ENCODE data around the gene KCNC4. TPM values are rescaled to one million over a fixed set of nuclear protein-coding genes. Genes with fewer than 3 reads are reported as not detected.

Gene KCNC4
- total RNA-seq, 2 donors from 2014 or later = 4.7 to 23.9 TPM

DNA sequence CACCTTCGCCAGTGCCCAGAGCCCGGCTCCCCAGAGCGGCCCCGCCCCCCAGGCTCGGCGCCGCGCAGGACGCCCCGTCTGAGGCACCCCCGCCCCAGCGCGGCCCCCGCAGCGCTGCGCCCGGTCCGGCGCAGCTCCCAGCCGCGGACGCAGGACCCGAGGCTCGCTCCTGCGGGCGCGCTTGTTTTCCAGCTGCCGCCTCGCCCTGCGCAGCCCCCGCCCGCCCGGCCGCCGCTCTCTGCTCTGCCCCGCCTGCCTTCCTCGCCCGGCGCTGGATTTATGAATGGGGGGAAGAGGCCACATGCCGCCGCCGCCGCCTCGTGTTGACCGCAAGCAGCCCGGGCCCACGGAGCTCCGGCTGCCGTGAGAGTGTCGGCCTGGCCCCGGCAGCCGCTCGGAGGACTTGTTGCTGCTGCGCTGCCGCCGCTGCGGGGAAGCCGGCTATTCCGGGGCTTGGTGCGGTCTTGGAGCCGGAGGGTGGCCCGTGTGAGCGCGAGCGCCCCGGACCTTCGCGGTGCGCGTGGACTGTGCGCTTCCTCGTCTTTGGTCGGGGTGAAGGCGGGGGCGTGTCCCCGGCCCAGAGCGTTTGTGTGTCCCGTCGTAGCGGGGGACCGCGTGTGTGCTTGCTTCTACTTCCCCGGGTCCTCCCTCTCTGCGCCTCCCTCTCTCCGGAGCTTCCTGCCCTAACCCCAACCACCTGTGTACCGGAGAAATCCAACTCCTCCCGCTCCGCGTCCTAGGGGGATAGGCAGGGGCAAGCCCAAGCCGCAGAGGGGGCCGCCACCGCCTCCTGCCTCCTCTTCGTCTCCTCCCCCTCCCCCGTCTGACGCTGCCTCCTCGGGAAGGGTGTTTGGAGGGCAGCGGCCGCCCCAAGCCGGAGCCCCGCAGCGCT lies 736 bp downstream of the KCNC4 start:
- intact Hi-C loops (cut with DNase I) = loop anchor here (2.0 kb wide), 1 partner anchor 196 kb away; the partner anchor contains the start of gene LAMTOR5
- Histone ChIP-seq H3K4me1 (replicated peaks) (no peaks in the 10 kb centered on the region), H3K27ac (peak overlapping the region; percentile 74 to 75), H3K9me3 (no peaks in the 10 kb centered on the region), H3K36me3 (no peaks in the 10 kb centered on the region), H3K27me3 (replicated peaks; ENCODE audit: insufficient read depth) (no peaks in the 10 kb centered on the region), H3K4me3 (peak overlapping the region; percentile 55 to 64)
- TF ChIP-seq POLR2A (IDR thresholded peaks at IDR 0.05) (no peak), POLR2AphosphoS5 (IDR thresholded peaks at IDR 0.05) (no peak)
- TF ChIP-seq, protein P1, sequence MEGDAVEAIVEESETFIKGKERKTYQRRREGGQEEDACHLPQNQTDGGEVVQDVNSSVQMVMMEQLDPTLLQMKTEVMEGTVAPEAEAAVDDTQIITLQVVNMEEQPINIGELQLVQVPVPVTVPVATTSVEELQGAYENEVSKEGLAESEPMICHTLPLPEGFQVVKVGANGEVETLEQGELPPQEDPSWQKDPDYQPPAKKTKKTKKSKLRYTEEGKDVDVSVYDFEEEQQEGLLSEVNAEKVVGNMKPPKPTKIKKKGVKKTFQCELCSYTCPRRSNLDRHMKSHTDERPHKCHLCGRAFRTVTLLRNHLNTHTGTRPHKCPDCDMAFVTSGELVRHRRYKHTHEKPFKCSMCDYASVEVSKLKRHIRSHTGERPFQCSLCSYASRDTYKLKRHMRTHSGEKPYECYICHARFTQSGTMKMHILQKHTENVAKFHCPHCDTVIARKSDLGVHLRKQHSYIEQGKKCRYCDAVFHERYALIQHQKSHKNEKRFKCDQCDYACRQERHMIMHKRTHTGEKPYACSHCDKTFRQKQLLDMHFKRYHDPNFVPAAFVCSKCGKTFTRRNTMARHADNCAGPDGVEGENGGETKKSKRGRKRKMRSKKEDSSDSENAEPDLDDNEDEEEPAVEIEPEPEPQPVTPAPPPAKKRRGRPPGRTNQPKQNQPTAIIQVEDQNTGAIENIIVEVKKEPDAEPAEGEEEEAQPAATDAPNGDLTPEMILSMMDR (IDR thresholded peaks at IDR 0.05) = no peak
- under 1% methylated on average over 98 of the region's 101 CpGs for WGBS
- peak; percentile 31 for DNase-seq (ENCODE audit: low spot score)

DNA sequence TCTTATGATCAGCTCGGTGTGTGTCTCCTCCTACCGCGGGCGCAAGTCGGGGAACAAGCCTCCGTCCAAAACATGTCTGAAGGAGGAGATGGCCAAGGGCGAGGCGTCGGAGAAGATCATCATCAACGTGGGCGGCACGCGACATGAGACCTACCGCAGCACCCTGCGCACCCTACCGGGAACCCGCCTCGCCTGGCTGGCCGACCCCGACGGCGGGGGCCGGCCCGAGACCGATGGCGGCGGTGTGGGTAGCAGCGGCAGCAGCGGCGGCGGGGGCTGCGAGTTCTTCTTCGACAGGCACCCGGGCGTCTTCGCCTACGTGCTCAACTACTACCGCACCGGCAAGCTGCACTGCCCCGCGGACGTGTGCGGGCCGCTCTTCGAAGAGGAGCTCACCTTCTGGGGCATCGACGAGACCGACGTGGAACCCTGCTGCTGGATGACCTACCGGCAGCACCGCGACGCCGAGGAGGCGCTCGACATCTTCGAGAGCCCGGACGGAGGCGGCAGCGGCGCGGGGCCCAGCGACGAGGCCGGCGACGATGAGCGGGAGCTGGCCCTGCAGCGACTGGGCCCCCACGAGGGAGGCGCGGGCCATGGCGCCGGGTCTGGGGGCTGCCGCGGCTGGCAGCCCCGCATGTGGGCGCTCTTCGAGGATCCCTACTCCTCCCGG lies 1.5 kb downstream of the KCNC4 start:
- Histone ChIP-seq H3K27me3 (replicated peaks; ENCODE audit: insufficient read depth) (no peaks in the 10 kb centered on the region), H3K9me3 (no peaks in the 10 kb centered on the region), H3K4me3 (peak overlapping the region; percentile 55 to 64), H3K27ac (no peak overlapping the region), H3K4me1 (replicated peaks) (no peaks in the 10 kb centered on the region), H3K36me3 (no peaks in the 10 kb centered on the region)
- TF ChIP-seq POLR2AphosphoS5 (IDR thresholded peaks at IDR 0.05) = no peak
- TF ChIP-seq POLR2A (IDR thresholded peaks at IDR 0.05) = no peak
- TF ChIP-seq, protein P1 (IDR thresholded peaks at IDR 0.05) = no peak
- 9% methylated on average over 68 of the region's 81 CpGs for WGBS
- DNase-seq (ENCODE audit: low spot score) = no peak
- intact Hi-C loops (cut with DNase I) = loop anchor here (2.0 kb wide), 1 partner anchor 195 kb away; the partner anchor contains the start of gene LAMTOR5

DNA sequence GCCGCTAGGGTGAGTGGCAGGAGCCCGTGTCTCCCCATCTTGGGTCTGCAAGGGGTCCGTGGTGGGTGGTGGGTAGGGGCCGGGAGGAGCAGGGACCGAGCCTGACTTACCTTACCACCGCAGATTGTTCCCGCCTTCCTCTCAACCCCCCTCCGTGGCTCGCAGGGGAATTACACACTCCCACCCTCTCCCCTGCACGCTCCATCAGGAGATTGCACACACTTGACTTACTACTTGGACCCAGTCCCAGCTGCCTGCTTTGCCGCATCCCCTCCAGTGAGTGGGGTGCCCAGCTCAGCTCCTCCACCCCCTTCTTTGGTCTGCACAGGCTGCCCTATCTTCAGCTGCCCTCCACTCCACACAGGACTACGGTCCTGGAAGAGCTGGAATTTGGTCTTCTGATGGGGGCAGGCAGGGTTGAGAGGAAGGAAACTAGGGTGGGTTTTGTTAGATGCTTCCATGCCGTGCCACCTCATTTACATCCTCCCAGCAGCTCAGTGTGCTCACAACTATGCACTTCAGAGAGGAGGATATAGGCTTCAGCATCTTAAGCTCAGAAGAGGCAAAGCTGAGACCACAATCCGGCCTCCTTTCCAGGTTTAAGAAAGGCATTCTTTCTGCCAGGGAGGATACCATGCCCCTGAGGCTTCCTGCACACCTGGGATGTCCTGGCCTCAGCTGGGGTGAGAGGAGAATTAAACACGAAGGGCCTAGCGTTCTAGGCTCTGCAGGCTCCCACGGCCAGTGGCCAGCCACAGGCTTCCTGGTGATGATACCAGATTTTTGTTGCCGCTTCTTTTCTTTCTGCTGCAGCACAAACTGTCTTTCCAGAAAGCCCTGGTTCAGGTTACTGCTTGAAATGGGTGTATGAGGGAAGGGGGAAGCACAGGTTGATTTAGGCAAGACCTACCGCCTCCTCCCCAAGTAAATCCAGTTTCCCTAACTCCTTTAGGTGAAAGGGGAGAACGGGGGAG lies 2.3 kb downstream of the KCNC4 start:
- no peak for TF ChIP-seq POLR2A (IDR thresholded peaks at IDR 0.05)
- TF ChIP-seq POLR2AphosphoS5 (IDR thresholded peaks at IDR 0.05) = no peak
- TF ChIP-seq, protein P1 (IDR thresholded peaks at IDR 0.05) = no peak
- Histone ChIP-seq H3K4me3 (peak overlapping the region; percentile 55 to 64), H3K36me3 (no peaks in the 10 kb centered on the region), H3K27ac (no peak overlapping the region), H3K4me1 (replicated peaks) (no peaks in the 10 kb centered on the region), H3K27me3 (replicated peaks; ENCODE audit: insufficient read depth) (no peaks in the 10 kb centered on the region), H3K9me3 (no peaks in the 10 kb centered on the region)
- 52% methylated on average over 20 of the region's 20 CpGs for WGBS
- intact Hi-C loops (cut with DNase I) = no loop called here
- DNase-seq (ENCODE audit: low spot score) = no peak

DNA sequence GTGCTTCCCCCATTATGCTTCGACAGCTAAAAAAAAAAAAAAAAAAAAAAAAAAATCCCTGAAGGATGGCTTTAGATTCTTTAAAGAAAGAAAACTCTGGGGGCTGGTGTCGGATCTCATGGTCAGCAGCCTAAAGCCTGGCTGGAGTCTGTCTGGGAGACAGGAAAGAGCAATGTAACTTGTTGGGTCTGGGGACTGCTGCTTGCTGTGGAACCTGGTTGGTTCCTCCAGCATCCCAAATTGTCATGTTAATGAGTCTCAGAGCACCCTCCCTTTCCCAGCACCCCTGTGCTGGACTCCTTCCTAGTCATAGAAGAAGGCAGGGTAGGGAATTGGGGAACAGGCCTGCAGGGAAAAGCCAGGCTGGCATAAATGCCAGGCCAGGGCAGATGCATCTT lies 3.0 kb downstream of the KCNC4 start:
- TF ChIP-seq POLR2A (IDR thresholded peaks at IDR 0.05) (no peak), POLR2AphosphoS5 (IDR thresholded peaks at IDR 0.05) (no peak)
- TF ChIP-seq, protein P1 (IDR thresholded peaks at IDR 0.05) = no peak
- Histone ChIP-seq H3K9me3 (no peaks in the 10 kb centered on the region), H3K36me3 (no peaks in the 10 kb centered on the region), H3K27ac (no peak overlapping the region), H3K27me3 (replicated peaks; ENCODE audit: insufficient read depth) (no peaks in the 10 kb centered on the region), H3K4me1 (replicated peaks) (no peaks in the 10 kb centered on the region), H3K4me3 (no peak overlapping the region)
- intact Hi-C loops (cut with DNase I) = no loop called here
- WGBS = 60% methylated on average over 2 of the region's 2 CpGs
- DNase-seq (ENCODE audit: low spot score) = no peak
